Activated CD8-positive, alpha-beta memory T cell treated with anti-CD3 and anti-CD28 coated beads, Interleukin-2, amount 10 ng/mL, durations not matched to agents 7 days and 5 days (primary cell): ENCODE data around the gene SLC22A31. TPM values are rescaled to one million over a fixed set of nuclear protein-coding genes. Genes with fewer than 3 reads are reported as not detected.

Experiments used
- ATAC-seq: fragments of 150-1000 bp; cut with Tn5 transposase; one replicate; pipeline ENCODE4 v1.10.0; 2021; ENCODE audit warnings: moderate library complexity
- CTCF ChIA-PET: fragments of 350-600 bp; sonication (Branson Sonifier 250); formaldehyde crosslinking; loops from one replicate; lab custom pipeline; 2021; ENCODE audit warnings: antibody characterized with exemption; lab: Charles Lee
- DNase-seq: peaks from one replicate; pipeline ENCODE4 v3.0.0-alpha.2; 2020
- H3K27ac Mint-ChIP-seq: one replicate; pipeline ENCODE4 v1.8.0; 2021; ENCODE audit warnings: mild to moderate bottlenecking, mixed read lengths
- H3K27me3 Mint-ChIP-seq: one replicate; pipeline ENCODE4 v1.8.0; 2021; ENCODE audit warnings: mixed read lengths
- H3K36me3 Mint-ChIP-seq: one replicate; pipeline ENCODE4 v1.8.0; 2021; ENCODE audit warnings: mild to moderate bottlenecking, mixed read lengths
- H3K4me1 Mint-ChIP-seq: one replicate; pipeline ENCODE4 v1.8.0; 2021; ENCODE audit warnings: mixed read lengths
- H3K4me3 Mint-ChIP-seq: one replicate; pipeline ENCODE4 v1.8.0; 2021; ENCODE audit warnings: mild to moderate bottlenecking, moderate library complexity, mixed read lengths
- H3K9me3 Mint-ChIP-seq: one replicate; pipeline ENCODE4 v1.8.0; 2022; ENCODE audit warnings: low read depth, mixed read lengths
- total RNA-seq, 2 experiments: library from RNA; stranded (reverse); gene quantifications; one replicate each; pipeline ENCODE4 v1.2.3, GENCODE V29; 2021

Gene SLC22A31
- total RNA-seq, 2 experiments from 2014 or later: not detected

DNA sequence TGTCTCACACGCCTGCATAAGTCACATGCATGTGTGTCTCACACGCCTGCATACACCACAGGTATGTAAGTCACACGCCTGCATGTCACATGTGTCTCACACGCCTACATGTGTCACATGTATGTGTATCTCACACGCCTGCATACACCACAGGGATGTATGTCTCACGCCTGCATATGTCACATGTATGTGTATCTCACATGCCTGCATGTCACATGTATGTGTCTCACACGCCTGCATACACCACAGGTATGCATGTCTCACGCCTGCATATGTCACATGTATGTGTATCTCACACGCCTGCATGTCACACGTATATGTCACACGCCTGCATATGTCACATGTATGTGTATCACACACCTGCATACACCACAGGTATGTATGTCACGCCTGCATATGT lies 42.6 kb downstream of the SLC22A31 start:
- CTCF ChIA-PET: no interaction called here

DNA sequence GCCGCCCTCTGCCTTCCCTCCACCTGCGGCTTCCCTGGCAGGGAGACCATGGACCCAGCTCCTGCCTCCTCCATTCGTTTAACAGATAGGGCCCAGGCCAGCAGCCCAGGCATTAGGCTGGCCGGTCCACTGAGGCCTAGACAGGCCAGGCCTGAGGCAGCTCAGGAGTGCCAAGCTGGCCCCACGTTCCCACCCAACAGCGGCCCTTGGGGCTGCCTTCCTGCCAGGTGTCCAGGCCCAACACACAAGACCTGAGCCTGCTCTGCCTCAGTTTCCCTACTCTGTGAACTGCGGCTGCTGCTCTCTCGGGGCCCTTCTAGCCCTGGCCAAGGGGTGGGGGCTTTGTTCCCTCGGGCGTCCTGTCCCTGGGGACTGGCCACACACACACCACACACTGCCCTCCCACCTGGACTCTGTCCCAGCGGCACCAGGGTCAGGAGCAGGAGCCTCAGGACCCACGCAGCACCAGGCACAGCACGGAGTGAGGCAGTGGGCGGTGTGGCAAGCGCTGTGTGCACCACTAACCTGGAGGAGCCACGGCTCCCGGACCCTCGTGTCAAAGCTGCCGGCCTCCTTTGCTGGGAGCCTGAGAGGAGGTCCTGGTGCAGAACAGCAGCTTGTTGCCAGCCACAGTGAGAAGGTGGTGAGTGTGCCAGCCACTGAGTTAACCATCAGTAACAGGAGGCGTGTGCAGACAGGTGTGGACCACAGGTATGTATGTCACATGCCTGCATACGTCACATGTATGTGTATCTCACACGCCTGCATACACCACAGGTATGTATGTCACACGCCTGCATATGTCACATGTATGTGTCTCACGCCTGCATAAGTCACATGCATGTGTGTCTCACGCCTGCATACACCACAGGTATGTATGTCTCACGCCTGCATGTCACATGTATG lies 43.3 kb downstream of the SLC22A31 start:
- CTCF ChIA-PET: no interaction called here
- peaks cover 12% of the 10 kb centered on the region for H3K9me3 Mint-ChIP-seq
- ATAC-seq: no peak

More for the DNA sequence above, 42.6 kb downstream of the SLC22A31 start:
- H3K36me3 Mint-ChIP-seq: no peaks in the 10 kb centered on the region
- no peak overlapping the region for H3K4me3 Mint-ChIP-seq
- no peak overlapping the region for H3K27ac Mint-ChIP-seq
- no peak for DNase-seq
- H3K4me1 Mint-ChIP-seq: no peaks in the 10 kb centered on the region
- peaks cover 12% of the 10 kb centered on the region for H3K9me3 Mint-ChIP-seq
- no peak for ATAC-seq
- H3K27me3 Mint-ChIP-seq: no peaks in the 10 kb centered on the region

GRCh38 chr16:89155851-89156739 lies 44.2 kb downstream of the SLC22A31 start:
- H3K9me3 Mint-ChIP-seq: peaks cover 12% of the 10 kb centered on the region
- ATAC-seq: no peak
- no peaks in the 10 kb centered on the region for H3K4me1 Mint-ChIP-seq
- no peak overlapping the region for H3K4me3 Mint-ChIP-seq
- no peak overlapping the region for H3K27ac Mint-ChIP-seq
- H3K36me3 Mint-ChIP-seq: peaks cover 7% of the 10 kb centered on the region
- H3K27me3 Mint-ChIP-seq: no peaks in the 10 kb centered on the region
- no peak for DNase-seq
- CTCF ChIA-PET: interaction anchor here (1.0 kb wide), 1 partner anchor 11 kb away, joined by 3 read pairs; no protein-coding TSS in a partner anchor

More for the DNA sequence above, 43.3 kb downstream of the SLC22A31 start:
- Mint-ChIP-seq H3K27me3 (no peaks in the 10 kb centered on the region), H3K4me1 (no peaks in the 10 kb centered on the region), H3K4me3 (no peak overlapping the region), H3K36me3 (peaks cover 2% of the 10 kb centered on the region), H3K27ac (no peak overlapping the region)
- DNase-seq: no peak

DNA sequence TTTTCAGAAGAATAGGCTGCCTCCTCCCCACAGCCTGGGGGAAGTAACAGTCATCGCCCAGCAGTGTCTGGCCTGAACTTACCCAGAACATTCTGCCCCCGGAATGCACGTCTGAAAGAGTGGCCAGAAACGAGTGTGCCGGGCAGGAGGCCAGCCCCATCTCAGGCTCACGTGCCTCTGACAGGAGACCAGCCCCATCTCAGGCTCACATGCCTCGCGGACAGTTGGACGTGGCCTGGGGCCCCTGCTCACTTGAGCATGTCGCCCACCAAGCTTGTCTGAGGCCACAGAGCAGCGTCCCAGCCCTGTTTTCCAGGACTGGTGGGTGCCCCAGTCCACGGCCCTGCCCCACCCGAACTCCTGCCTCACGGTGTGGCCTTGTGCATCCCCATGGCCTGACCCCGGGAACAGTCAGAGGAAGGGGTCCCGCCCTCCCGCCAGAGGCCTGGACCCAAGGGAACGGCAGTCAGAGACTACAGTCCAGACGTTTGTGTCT lies 45.1 kb downstream of the SLC22A31 start:
- H3K27ac Mint-ChIP-seq: no peak overlapping the region
- H3K27me3 Mint-ChIP-seq: no peaks in the 10 kb centered on the region
- no peaks in the 10 kb centered on the region for H3K4me1 Mint-ChIP-seq
- no peak for ATAC-seq
- CTCF ChIA-PET: interaction anchor here (1.0 kb wide), 1 partner anchor 12 kb away, joined by 3 read pairs; no protein-coding TSS in a partner anchor
- DNase-seq: no peak
- H3K4me3 Mint-ChIP-seq: no peak overlapping the region
- H3K9me3 Mint-ChIP-seq: peaks cover 12% of the 10 kb centered on the region
- H3K36me3 Mint-ChIP-seq: peaks cover 12% of the 10 kb centered on the region

GRCh38 chr16:89154390-89155183 lies 45.8 kb downstream of the SLC22A31 start:
- ATAC-seq (no peak), DNase-seq (no peak)
- H3K27me3 Mint-ChIP-seq: no peaks in the 10 kb centered on the region
- H3K27ac Mint-ChIP-seq: no peak overlapping the region
- H3K4me3 Mint-ChIP-seq: no peak overlapping the region
- peaks cover 18% of the 10 kb centered on the region for H3K36me3 Mint-ChIP-seq
- H3K9me3 Mint-ChIP-seq: peaks cover 12% of the 10 kb centered on the region
- CTCF ChIA-PET: no interaction called here
- no peaks in the 10 kb centered on the region for H3K4me1 Mint-ChIP-seq

DNA sequence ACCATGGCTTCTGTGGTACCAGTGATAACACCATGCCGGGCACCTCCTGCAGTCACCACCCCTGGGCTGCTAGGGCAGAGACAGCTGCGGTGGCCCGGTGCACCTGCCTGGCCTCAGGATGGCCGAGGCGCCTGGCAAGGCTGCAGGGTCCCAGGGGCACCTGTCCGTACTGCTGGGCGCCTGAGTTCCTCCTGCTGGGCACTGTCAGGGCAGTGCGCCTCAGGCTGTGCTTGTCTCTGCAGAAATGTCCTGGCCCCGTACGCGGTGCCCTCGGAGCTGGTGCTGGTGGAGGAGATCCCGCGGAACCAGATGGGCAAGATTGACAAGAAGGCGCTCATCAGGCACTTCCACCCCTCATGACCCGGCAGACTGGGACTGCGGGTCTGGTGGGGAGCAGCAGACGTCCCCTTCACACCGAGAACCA lies 46.5 kb downstream of the SLC22A31 start:
- no peak overlapping the region for H3K27ac Mint-ChIP-seq

GRCh38 chr16:89152831-89153700 lies 47.3 kb downstream of the SLC22A31 start:
- H3K4me1 Mint-ChIP-seq: no peaks in the 10 kb centered on the region
- H3K9me3 Mint-ChIP-seq: peaks cover 14% of the 10 kb centered on the region
- DNase-seq (no peak), ATAC-seq (no peak)
- no peak overlapping the region for H3K27ac Mint-ChIP-seq
- peaks cover 33% of the 10 kb centered on the region for H3K36me3 Mint-ChIP-seq
- CTCF ChIA-PET: no interaction called here
- H3K4me3 Mint-ChIP-seq: no peak overlapping the region
- H3K27me3 Mint-ChIP-seq: no peaks in the 10 kb centered on the region

More for the DNA sequence above, 46.5 kb downstream of the SLC22A31 start:
- Mint-ChIP-seq H3K4me3 (no peak overlapping the region), H3K36me3 (peaks cover 26% of the 10 kb centered on the region), H3K27me3 (no peaks in the 10 kb centered on the region), H3K9me3 (peaks cover 18% of the 10 kb centered on the region), H3K4me1 (no peaks in the 10 kb centered on the region)
- DNase-seq: no peak
- no peak for ATAC-seq
- CTCF ChIA-PET: no interaction called here

DNA sequence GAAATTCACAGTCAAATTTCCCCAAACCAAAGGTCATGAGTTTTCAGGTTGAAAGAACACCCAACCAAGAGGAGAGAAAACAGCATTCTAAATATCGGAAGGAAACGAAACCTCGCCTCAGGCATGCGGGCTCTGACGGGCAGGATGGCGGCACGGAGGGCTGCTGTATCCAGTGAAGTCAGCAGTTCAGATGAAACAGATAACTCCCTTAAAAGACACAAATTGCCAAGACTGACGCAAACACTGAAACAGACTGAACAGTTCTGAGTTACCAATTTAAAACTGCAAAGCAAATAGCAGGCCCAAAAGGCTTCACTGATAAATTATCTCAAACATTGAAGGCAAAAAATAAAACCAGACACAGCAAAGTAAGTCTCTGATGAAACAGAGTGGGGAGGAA lies 49.4 kb downstream of the SLC22A31 start:
- CTCF ChIA-PET: no interaction called here
- ATAC-seq: no peak
- H3K27me3 Mint-ChIP-seq: no peaks in the 10 kb centered on the region
- no peak for DNase-seq
- peaks cover 10% of the 10 kb centered on the region for H3K9me3 Mint-ChIP-seq
- no peak overlapping the region for H3K27ac Mint-ChIP-seq
- H3K4me3 Mint-ChIP-seq: no peak overlapping the region
- H3K4me1 Mint-ChIP-seq: no peaks in the 10 kb centered on the region
- peaks cover 43% of the 10 kb centered on the region for H3K36me3 Mint-ChIP-seq

DNA sequence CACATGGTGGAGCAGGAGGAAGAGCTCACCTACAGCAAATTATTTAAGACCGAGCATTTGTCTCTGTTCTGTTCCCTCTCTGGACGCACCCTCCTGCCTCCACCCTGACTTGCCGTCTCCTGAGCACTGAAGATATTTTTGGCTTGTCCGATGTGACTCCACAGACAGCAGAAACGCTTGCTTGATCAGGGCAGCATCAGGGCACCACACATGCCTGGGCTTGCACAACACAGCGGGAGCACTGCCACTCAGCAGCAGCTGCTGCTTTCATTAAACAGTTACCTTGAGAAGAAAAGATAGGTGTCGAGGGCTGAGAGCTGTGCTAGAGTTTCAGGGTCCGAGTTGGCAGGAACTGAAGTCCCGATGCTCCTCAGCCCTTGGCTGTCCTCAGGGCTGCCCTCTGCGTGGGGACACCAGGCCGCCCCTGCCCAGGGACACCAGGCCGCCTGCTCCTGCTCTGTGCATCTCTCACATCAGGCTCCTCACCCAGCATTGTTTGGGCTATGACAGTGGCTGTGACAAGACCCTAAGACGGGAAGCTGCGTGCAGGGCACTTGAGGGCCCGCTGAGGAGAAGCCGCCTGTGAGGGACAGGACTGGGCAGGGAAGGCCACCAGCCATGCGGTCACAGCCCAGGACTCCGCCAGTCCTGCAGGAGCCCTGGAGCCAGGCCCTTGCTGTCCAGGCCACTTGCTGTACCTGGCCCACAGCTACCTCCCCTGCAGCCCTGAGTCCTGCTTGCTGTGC lies 50.1 kb downstream of the SLC22A31 start:
- DNase-seq: no peak
- H3K4me1 Mint-ChIP-seq: no peaks in the 10 kb centered on the region
- H3K27ac Mint-ChIP-seq: no peak overlapping the region
- no peak for ATAC-seq
- H3K36me3 Mint-ChIP-seq: peaks cover 47% of the 10 kb centered on the region
- H3K9me3 Mint-ChIP-seq: peaks cover 10% of the 10 kb centered on the region
- H3K4me3 Mint-ChIP-seq: no peak overlapping the region
- CTCF ChIA-PET: no interaction called here
- no peaks in the 10 kb centered on the region for H3K27me3 Mint-ChIP-seq

DNA sequence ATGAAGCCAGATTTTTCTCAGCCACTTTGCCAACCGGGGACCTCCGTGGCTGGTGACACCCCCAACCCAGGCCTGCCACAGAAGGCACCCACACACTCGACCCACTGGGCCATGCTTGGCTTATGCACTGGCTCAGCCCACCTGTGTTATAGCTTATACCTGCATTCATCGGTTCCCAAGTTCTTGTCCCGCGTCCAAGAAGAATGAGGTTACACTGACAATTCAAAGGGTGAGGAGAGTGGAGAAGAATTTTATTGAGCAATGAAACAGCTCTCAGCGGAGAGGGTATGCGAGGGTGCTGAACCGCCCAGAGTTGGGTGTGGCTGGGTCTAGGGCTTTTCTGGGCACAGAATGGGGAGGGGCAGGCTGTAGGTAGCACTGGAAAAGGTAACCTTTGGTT lies 51.0 kb downstream of the SLC22A31 start:
- ATAC-seq: no peak
- Mint-ChIP-seq H3K27ac (no peak overlapping the region), H3K27me3 (no peaks in the 10 kb centered on the region), H3K4me3 (no peak overlapping the region), H3K9me3 (peaks cover 10% of the 10 kb centered on the region), H3K36me3 (peaks cover 47% of the 10 kb centered on the region), H3K4me1 (no peaks in the 10 kb centered on the region)
- DNase-seq: no peak
- CTCF ChIA-PET: no interaction called here

DNA sequence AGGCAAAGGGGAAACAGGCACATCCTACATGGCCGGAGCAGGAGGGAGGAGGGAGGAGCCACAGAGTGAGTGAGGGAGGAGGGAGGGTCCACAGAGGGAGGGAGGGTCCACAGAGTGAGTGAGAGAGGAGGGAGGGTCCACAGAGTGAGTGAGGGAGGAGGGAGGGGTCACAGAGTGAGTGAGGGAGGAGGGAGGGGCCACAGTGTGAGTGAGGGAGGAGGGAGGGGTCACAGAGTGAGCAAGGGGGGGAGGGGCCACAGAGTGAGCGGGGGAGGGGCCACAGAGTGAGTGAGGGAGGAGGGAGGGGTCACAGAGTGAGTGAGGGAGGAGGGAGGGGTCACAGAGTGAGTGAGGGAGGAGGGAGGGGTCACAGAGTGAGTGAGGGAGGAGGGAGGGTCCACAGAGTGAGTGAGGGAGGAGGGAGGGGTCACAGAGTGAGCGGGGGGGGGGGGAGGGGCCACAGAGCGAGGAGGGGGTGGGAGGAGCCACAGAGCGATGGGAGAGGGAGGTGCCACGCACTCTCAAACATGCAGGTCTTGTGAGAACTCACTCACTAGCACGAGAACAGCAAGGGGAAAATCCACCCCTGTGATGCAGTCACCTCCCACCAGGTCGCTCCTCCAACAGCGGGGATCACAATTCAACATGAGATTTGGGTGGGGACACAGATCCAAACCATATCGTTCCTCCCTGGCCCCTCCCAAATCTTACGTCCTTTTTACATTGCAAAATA lies 53.1 kb downstream of the SLC22A31 start:
- ATAC-seq: no peak
- Mint-ChIP-seq H3K4me3 (no peak overlapping the region), H3K27me3 (no peaks in the 10 kb centered on the region), H3K9me3 (peaks cover 10% of the 10 kb centered on the region), H3K36me3 (peaks cover 45% of the 10 kb centered on the region), H3K4me1 (no peaks in the 10 kb centered on the region), H3K27ac (no peak overlapping the region)
- no peak for DNase-seq
- CTCF ChIA-PET: no interaction called here
